Measurements from ENCODE around the gene ZNF14.
A peak's percentile ranks its signal among the peaks of the same experiment; 100 is the strongest.
"Not testable (repeated sequence)": the region's sequence is repeated elsewhere in the genome, so short reads cannot be mapped to it uniquely, and the experiment has no call there.

Gene ZNF14

GRCh38 chr19:19732579-19733501 is at the start of gene ZNF14:
Gene ZNF14 (minus strand): TSS chr19:19733112. CDS start chr19:19732958, 154 bp downstream.
- peak; percentile 92 to 94 for DNase-seq

DNA sequence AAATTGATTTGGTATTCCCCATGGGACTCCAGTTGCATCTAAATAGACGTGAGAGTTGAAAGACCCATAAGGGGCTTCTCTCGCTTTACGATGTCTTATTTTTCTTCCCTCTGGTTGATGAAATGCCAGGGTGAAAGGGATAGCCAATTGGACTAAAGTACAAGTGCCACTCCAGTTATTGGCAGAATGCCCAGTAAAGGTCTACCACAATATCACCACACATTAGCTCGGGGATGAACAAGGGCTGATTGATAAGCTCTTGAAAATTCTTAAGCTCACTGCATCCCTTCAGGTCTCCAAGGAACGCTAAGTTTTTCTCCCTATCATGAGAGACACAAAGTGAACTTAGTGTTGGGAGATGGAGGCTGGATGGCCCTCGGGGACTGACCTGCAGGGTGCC is 48.9 kb upstream of the ZNF14 start:
- not testable (repeated sequence) for DNase-seq

DNA sequence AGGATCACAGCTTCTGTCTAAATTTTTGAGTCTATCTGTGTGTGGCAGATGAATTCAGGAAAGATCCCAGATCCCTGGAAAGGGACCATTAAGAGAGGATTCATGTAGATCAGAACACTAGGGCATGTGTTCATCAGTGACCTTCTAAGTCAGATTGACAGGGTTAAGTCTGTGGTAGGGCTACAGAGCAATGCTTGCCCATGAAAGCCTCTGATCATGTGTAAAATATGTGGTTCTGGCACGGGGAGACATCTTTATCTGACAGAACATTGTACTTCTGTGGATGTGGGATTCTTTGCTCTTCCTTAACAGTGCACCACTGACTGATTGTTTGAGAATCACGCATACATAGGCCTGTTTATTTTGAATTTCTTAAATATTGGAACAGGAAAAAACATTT is 45.8 kb upstream of the ZNF14 start:
- no peak for DNase-seq

DNA sequence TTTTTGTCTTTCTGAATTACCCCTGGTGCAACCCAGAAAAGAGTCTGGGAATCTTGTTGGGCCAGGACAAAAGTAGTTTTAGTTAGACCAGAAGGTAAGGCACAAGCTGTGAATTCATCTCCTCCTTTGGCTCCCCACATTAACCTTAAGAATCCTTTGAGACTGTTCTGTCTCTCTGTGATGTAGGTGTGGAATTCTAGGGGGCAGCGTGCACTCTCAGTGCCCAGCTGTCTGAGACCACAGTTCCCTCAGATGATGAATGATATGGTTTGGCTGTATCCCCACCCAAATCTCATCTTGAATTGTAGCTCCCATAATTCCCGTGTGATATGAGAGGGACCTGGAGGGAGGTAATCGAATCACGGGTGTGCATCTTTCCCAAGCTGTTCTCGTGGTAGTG is 44.8 kb upstream of the ZNF14 start:
- no peak for DNase-seq

DNA sequence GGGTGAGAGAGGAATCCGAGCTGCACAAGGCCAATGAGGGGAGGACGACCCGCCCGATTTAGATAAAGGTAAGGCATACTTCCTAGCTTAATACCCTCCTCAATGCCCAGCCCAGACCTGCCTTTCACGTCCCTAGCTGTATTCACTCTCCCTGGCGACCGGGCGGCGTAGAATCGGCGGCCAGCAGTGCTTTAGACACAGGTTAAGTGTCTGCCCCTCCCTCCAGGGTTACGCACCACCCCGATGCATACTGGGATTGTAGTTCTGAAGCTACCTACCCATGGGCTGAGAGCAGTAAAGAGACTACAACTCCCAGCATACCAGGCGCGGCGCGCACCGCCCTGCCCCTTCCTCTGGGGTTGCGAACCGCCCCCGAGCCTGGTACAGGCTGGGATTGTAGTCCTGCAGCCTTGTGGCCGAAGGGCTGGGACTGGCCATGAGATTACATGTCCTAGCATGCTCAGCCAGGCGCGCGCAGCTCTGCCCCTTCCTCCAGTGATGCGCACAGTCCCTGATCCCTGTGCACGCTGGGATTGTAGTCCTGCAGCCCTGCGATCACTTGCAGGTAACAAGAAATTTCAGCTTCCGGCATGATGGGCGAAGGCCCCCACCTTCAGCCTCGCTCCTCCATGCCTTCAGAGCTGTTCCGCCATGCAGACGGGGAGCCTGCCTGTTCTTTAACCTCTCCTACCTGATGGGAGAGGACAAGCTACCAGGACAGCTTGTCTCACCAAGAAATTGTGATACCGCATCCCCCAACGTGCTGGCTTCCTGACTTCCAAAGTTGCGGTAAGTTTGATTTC is 43.5 kb upstream of the ZNF14 start:
- peak; percentile 92 to 93 for DNase-seq

DNA sequence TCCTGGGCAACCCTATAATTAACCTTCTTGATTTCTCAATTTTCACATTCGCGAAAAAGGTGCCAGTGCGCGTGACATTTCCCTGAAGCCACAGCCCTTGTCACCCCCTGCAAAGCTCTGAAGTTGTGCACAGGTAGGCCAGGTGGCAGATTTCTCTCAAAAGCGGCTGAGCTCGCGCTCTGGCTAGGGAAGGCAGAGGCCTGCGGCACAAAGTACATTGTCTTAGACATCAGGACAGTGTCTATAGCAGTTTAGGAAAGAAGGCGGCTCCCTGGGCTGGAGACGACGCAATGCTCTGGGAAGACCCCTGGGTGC is 42.9 kb upstream of the ZNF14 start:
- DNase-seq: no peak

DNA sequence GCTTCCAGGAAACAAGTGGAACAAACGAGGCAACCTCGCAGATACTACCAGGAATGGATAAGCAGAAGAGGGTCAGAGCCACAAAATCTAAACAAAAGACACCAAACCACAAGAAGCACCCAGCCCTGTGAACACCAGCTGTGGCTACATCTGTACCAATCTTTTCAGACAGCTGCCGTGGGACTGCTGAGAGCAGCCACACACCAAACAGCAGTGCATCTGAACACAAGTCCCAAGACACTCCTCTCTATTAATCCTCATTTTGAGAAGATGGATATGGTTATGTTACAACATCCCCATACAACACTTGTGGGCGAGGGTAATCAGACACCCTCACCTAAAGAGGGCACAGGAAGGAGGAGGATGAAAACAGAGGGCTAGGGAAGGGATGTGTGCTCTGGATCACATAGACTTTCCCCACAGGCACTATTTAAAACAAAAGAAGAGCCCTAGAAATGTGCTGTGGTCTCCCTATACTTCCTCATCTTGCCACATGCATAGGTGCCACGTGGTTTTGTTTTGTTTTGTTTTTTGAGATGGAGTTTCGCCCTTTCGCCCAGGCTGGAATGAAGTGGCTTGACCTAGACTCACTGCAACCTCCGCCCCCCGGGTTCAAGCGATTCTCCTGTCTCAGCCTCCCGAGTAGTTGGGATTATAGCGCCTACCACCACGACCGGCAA is 41.6 kb upstream of the ZNF14 start:
- no peak for DNase-seq

GRCh38 chr19:19771963-19772362 is 39.1 kb upstream of the ZNF14 start:
- DNase-seq: not testable (repeated sequence)

DNA sequence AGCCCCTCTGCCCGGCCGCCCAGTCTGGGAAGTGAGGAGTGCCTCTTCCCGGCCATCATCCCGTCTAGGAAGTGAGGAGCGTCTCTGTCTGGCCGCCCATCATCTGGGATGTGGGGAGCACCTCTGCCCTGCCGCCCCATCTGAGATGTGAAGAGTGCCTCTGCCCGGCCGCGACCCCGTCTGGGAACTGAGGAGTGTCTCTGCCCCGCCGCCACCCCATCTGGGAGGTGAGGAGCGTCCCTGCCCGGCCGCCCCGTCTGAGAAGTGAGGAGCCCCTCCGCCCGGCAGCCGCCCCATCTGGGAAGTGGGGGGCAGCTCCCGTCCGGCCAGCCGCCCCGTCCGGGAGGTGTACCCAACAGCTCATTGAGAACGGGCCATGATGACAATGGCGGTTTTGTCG is 37.1 kb upstream of the ZNF14 start:
- DNase-seq: not testable (repeated sequence)

- no peak for DNase-seq
Measured at GRCh38 chr19:19758164-19758563, 25.3 kb upstream of the ZNF14 start.

DNA sequence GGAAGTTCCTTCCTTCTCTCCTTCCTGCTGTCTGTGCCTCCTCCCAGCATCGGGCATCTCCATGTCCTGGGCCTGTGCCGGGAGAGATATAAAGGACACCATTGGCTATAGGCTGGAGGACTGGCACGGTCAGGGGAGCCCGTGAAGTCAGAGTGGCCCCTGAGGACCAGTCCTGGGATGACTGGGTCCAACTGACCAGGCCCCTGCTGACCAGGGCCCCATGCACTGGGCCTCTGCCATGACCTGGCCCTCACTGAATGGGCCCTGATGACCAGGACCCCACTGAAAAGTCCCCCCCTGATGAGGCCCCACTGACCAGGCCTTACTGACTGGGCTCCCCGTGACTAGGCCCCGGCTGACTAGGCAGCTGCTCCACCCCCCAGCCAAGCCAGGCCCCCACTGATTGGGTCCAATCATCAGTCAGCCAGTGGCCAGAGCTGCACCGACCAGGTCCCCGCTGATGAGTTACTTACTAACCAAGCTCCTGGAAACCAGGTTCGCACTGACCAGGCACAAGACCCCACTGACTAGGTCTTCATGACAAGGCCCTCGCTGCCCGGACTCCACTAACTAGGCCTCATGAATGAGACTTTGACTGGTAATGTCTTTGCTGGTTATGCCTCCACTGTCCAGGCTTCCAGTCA is 20.0 kb upstream of the ZNF14 start:
- DNase-seq: no peak

- DNase-seq: no peak
Measured at GRCh38 chr19:19751846-19752245, 18.9 kb upstream of the ZNF14 start.

DNA sequence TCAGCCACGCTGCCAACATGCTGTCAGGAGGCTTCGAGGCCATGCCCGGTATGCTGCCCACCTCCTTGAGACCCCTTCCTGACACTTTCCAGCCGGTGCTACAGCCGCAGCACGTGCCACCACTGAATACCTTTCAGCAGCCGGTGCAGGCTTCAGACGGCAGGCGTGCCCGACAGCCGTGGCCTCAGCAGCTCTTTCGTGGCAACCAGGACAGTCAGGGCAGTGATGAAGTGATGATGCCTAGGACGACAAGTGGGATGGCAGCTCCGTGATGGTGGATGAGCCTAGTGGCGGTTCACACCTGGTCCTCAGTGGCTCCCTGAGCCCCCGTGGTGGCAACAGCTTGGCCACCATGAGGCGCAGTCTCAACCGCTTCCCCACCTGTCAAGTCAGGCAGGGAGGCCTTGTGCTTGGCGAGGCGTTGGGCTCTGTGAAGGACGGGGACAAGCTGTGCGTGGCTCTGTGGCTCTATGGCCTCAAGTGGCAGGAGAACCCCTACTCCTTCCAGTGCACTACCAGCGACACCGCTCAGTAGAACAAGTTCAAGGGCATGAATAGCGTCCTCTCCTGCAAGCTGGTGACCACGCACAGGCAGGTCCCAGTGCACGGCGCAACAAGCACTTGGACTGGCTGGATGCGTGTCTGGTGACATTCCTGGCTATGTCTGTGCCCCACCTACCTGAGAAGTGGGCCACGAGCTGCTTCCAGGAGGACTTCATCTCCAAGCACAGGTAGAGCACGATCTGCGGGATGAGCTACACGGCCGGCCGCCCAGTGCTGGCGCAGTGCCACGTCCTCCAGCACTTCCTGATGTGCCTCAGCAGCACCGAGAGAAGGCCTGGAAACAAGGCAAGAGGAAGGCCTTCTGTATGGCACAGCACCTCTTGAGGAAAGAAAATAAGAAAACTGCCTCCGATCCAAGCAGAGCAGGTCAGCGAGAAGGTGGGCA is 18.2 kb upstream of the ZNF14 start:
- DNase-seq: no peak

GRCh38 chr19:19749908-19750841 is 17.3 kb upstream of the ZNF14 start:
- DNase-seq: no peak

GRCh38 chr19:19749117-19749907 is 16.4 kb upstream of the ZNF14 start:
- no peak for DNase-seq

GRCh38 chr19:19748249-19748938 is 15.5 kb upstream of the ZNF14 start:
- DNase-seq: no peak

DNA sequence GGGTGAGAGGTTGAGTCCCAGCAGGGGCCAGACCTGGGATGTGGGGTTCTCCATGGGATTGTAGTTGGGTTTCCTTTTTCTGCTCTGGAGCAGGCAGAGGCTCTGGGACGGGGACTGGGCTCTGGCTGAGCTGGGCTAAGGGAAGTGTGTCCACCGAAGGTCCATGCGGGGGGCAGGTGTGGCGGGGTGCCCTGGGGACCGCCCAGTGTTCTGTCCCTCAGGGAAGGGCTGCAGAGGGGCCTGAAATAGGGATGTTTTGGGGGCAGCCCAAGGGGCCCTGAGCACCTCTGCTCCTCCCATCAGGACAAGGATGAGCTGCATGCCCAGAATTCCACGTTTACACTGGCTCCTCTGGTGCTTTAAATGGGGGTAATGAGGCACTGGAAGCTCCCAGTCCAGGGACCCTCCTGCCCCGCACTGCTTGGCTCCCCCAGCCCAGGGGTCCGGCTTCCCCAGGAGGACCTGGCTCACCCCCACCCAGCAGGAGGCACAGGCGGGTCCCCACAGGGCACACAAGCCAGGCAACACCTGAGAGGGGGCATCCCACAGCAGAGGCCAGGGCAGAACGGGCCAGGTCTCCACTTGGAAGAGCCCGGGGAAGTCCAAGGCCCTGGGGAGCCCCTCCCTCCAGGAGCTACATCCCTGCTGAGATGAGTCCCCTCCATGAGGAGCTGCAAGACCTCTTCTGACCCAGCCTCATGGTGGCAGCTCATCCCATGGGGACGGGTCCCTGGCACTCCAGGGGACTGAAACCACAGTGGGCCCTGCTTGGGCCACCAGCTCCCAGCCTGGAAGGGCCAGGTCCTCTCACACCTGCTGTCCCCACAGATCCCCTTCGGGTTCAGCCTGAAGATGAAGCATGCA is 14.7 kb upstream of the ZNF14 start:
- DNase-seq: no peak

All from CD4-positive, alpha-beta T cell treated with Interleukin-1 beta for 1 hour (primary cell).